Central memory CD8-positive, alpha-beta T cell (primary cell): ENCODE data around the gene B4GALT2.

Experiments
- ATAC-seq: fragments of 150-1000 bp; cut with Tn5 transposase; replicated peaks from 2 replicates; pipeline ENCODE4 v1.10.0; 2022; ENCODE audit warnings: mild to moderate bottlenecking, moderate FRiP score, moderate number of reproducible peaks; ENCODE audit not compliant: poor library complexity, severe bottlenecking; ENCODE audit errors: extremely low read depth
- DNase-seq, 2 donors: peaks; one replicate each; pipeline ENCODE4 v3.0.0; 2021; ENCODE audit warnings: low spot score in 2 of 2
- H3K27ac Mint-ChIP-seq: one replicate; pipeline ENCODE4 v1.8.0; 2022; ENCODE audit warnings: low read depth, mild to moderate bottlenecking, moderate library complexity, mixed read lengths
- H3K27me3 Mint-ChIP-seq: one replicate; pipeline ENCODE4 v1.8.0; 2022; ENCODE audit warnings: mixed read lengths
- H3K36me3 Mint-ChIP-seq: one replicate; pipeline ENCODE4 v1.8.0; 2022; ENCODE audit warnings: mild to moderate bottlenecking, moderate library complexity, mixed read lengths; ENCODE audit not compliant: insufficient read depth
- H3K4me1 Mint-ChIP-seq: one replicate; pipeline ENCODE4 v1.8.0; 2022; ENCODE audit warnings: mixed read lengths
- H3K4me3 Mint-ChIP-seq: one replicate; pipeline ENCODE4 v1.8.0; 2022; ENCODE audit warnings: mild to moderate bottlenecking, moderate library complexity, mixed read lengths
- H3K9me3 Mint-ChIP-seq: one replicate; pipeline ENCODE4 v1.8.0; 2022; ENCODE audit warnings: mixed read lengths

B4GALT2 gene

GRCh38 chr1:44014365-44015104 is 35.5 kb downstream of the B4GALT2 start:
- no peak overlapping the region for H3K4me3 Mint-ChIP-seq
- H3K9me3 Mint-ChIP-seq: no peaks in the 10 kb centered on the region
- no peak for DNase-seq
- H3K27ac Mint-ChIP-seq: no peak overlapping the region
- H3K36me3 Mint-ChIP-seq: peaks cover 3% of the 10 kb centered on the region
- ATAC-seq: no peak
- peaks cover 23% of the 10 kb centered on the region for H3K27me3 Mint-ChIP-seq
- no peaks in the 10 kb centered on the region for H3K4me1 Mint-ChIP-seq

GRCh38 chr1:44015206-44015605 is 36.2 kb downstream of the B4GALT2 start:
- H3K4me1 Mint-ChIP-seq: no peaks in the 10 kb centered on the region

GRCh38 chr1:44016041-44016889 is 37.3 kb downstream of the B4GALT2 start:
- H3K4me1 Mint-ChIP-seq: no peaks in the 10 kb centered on the region
- no peak overlapping the region for H3K4me3 Mint-ChIP-seq
- ATAC-seq (no peak), DNase-seq (no peak)
- peaks cover 23% of the 10 kb centered on the region for H3K27me3 Mint-ChIP-seq
- H3K27ac Mint-ChIP-seq: no peak overlapping the region
- peaks cover 3% of the 10 kb centered on the region for H3K36me3 Mint-ChIP-seq
- H3K9me3 Mint-ChIP-seq: no peaks in the 10 kb centered on the region

More at GRCh38 chr1:44015206-44015605, 36.2 kb downstream of the B4GALT2 start:
- ATAC-seq (no peak), DNase-seq (no peak)
- Mint-ChIP-seq H3K27ac (no peak overlapping the region), H3K36me3 (peaks cover 3% of the 10 kb centered on the region), H3K9me3 (no peaks in the 10 kb centered on the region), H3K4me3 (no peak overlapping the region), H3K27me3 (peaks cover 23% of the 10 kb centered on the region)

GRCh38 chr1:44016890-44017400 is 37.9 kb downstream of the B4GALT2 start:
- no peak for ATAC-seq

GRCh38 chr1:44019466-44019948 is 40.5 kb downstream of the B4GALT2 start:
- ATAC-seq: no peak
- Mint-ChIP-seq H3K27ac (no peak overlapping the region), H3K4me1 (no peaks in the 10 kb centered on the region), H3K27me3 (peaks cover 13% of the 10 kb centered on the region), H3K36me3 (peaks cover 3% of the 10 kb centered on the region), H3K9me3 (no peaks in the 10 kb centered on the region), H3K4me3 (no peak overlapping the region)
- no peak for DNase-seq

More at GRCh38 chr1:44016890-44017400, 37.9 kb downstream of the B4GALT2 start:
- H3K9me3 Mint-ChIP-seq: no peaks in the 10 kb centered on the region
- H3K4me3 Mint-ChIP-seq: no peak overlapping the region
- no peaks in the 10 kb centered on the region for H3K4me1 Mint-ChIP-seq
- no peak overlapping the region for H3K27ac Mint-ChIP-seq
- DNase-seq: no peak
- H3K27me3 Mint-ChIP-seq: peaks cover 23% of the 10 kb centered on the region
- peaks cover 3% of the 10 kb centered on the region for H3K36me3 Mint-ChIP-seq

- Mint-ChIP-seq H3K4me1 (no peaks in the 10 kb centered on the region), H3K27me3 (peaks cover 5% of the 10 kb centered on the region), H3K27ac (no peak overlapping the region), H3K9me3 (no peaks in the 10 kb centered on the region), H3K4me3 (no peak overlapping the region), H3K36me3 (peaks cover 3% of the 10 kb centered on the region)
- no peak for DNase-seq
- no peak for ATAC-seq
Measured at GRCh38 chr1:44020464-44020863, 41.5 kb downstream of the B4GALT2 start.

GRCh38 chr1:44021156-44021555 is 42.1 kb downstream of the B4GALT2 start:
- Mint-ChIP-seq H3K9me3 (no peaks in the 10 kb centered on the region), H3K4me1 (no peaks in the 10 kb centered on the region), H3K36me3 (peaks cover 3% of the 10 kb centered on the region), H3K27me3 (no peaks in the 10 kb centered on the region), H3K4me3 (no peak overlapping the region), H3K27ac (no peak overlapping the region)
- DNase-seq: no peak
- ATAC-seq: no peak

- no peak overlapping the region for H3K27ac Mint-ChIP-seq
- DNase-seq (no peak), ATAC-seq (no peak)
- no peaks in the 10 kb centered on the region for H3K4me1 Mint-ChIP-seq
- no peak overlapping the region for H3K4me3 Mint-ChIP-seq
- no peaks in the 10 kb centered on the region for H3K27me3 Mint-ChIP-seq
- peaks cover 3% of the 10 kb centered on the region for H3K36me3 Mint-ChIP-seq
- H3K9me3 Mint-ChIP-seq: no peaks in the 10 kb centered on the region
Measured at GRCh38 chr1:44021581-44022321, 42.7 kb downstream of the B4GALT2 start.

GRCh38 chr1:44024031-44024902 is 45.3 kb downstream of the B4GALT2 start:
- ATAC-seq: no peak
- Mint-ChIP-seq H3K4me3 (no peak overlapping the region), H3K9me3 (no peaks in the 10 kb centered on the region), H3K27ac (no peak overlapping the region), H3K4me1 (peaks cover 9% of the 10 kb centered on the region), H3K36me3 (no peaks in the 10 kb centered on the region), H3K27me3 (no peaks in the 10 kb centered on the region)
- no peak for DNase-seq

GRCh38 chr1:44024903-44025525 is 46.0 kb downstream of the B4GALT2 start:
- peaks cover 1% of the 10 kb centered on the region for H3K36me3 Mint-ChIP-seq
- H3K4me1 Mint-ChIP-seq: peaks cover 16% of the 10 kb centered on the region
- no peaks in the 10 kb centered on the region for H3K27me3 Mint-ChIP-seq
- no peak overlapping the region for H3K27ac Mint-ChIP-seq
- H3K9me3 Mint-ChIP-seq: no peaks in the 10 kb centered on the region
- ATAC-seq (no peak), DNase-seq (no peak)
- H3K4me3 Mint-ChIP-seq: no peak overlapping the region

GRCh38 chr1:44025816-44026215 is 46.8 kb downstream of the B4GALT2 start:
- ATAC-seq: no peak

More at GRCh38 chr1:44025816-44026215, 46.8 kb downstream of the B4GALT2 start:
- Mint-ChIP-seq H3K27me3 (no peaks in the 10 kb centered on the region), H3K9me3 (no peaks in the 10 kb centered on the region), H3K4me3 (no peak overlapping the region), H3K4me1 (peaks cover 16% of the 10 kb centered on the region), H3K36me3 (peaks cover 1% of the 10 kb centered on the region), H3K27ac (no peak overlapping the region)
- DNase-seq: no peak
